ENCODE results near the gene GIMAP6.
"Not testable (repeated sequence)": the region's sequence is repeated elsewhere in the genome, so short reads cannot be mapped to it uniquely, and the experiment has no call there.

The GIMAP6 gene

GRCh38 chr7:150645259-150646020, 13.3 kb upstream of the GIMAP6 start:
- no peak for DNase-seq (ENCODE audit: low spot score)

DNA sequence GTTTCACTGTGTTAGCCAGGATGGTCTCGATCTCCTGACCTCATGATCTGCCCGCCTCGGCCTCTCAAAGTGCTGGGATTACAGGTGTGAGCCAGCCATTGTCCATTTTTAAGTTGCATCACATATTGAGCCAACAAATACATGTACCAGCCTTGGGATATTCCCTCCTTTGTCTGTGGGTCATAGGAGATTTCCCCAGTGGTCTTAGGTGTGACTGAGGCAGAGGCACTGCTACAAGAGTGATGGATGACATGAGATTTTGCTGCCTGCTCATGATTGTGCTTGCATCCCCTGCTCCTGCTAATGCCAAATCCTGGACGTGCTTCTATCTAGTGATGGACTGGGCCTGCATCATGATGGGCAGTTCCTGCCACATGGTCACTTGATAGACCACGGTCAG, 10.7 kb upstream of the GIMAP6 start:
- no peak for DNase-seq (ENCODE audit: low spot score)

DNA sequence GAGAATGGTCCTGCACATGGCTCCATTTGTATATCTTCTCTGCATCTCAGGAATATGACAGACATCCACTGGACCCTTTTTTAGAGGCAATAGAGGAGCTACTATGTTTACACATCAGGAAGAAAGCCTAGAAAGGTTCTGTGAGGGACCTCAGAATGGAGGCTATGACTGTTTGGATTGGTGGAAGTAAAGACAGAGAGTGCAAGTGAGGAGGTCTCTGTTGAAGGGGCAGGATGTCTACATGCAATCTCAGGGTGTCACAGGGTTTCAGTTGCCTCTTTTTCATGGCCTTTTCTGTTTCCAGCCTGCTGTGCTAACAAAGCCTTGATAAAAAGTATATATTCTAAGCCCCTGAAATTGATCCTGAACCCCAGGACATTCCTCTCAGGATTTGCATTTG, 9.7 kb upstream of the GIMAP6 start:
- DNase-seq (ENCODE audit: low spot score), result no peak

DNA sequence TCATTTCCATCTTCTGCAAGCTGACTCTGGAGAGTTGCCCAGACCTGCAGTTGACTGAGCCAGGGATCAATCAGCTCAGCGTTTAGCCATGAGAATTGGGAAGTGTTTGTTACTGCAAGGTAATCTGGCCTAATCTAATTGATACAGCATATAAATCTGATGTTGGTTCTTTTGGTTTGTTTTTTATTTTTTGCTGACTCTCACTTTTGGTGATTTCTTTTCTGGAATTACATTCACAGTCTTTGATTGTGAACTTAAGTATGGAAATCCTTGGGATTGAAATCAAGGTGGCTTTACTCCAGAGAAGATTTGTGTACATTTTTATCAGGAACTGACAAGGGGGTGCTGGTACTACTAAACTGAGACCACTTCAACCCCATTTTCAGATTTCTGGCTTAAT, 1.7 kb upstream of the GIMAP6 start:
- no peak for DNase-seq (ENCODE audit: low spot score)

DNA sequence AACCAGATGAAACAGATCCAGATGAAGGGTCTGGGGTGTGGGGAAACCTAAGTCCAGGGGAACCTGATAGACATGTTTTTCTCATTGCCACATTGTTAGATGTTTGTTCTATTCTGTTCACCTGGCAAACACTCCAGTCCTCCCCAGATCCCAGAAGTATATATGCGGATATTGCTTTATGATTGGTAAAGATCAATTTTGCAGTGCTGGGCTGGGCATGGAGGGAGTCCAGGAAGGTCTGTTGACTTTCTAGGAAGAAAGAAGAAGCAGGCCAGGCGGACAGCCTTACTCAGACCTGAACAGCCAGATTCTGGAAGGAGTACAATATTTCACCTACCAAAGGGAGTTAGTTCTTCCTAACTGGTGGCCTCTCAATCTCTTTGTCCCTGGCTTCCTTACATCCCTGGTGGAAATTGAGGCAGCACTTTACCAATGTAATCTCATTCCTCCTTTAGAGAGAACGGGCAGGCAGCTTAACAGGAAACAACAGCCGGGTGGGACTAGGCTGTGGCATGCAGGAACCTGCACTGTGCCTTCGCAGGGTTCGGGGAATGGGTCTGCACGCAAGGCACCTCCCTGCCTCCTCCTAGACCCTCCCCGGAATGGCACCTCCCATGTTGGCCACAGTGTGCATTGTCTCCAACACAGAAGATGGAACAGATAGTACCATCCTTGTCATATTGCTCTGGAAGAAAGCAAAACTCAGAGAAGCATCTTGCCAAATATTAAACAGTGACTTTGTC, 930 bp downstream of the GIMAP6 start:
- DNase-seq (ENCODE audit: low spot score), result no peak

GRCh38 chr7:150629347-150629746, 2.8 kb downstream of the GIMAP6 start:
- no peak for DNase-seq (ENCODE audit: low spot score)

DNA sequence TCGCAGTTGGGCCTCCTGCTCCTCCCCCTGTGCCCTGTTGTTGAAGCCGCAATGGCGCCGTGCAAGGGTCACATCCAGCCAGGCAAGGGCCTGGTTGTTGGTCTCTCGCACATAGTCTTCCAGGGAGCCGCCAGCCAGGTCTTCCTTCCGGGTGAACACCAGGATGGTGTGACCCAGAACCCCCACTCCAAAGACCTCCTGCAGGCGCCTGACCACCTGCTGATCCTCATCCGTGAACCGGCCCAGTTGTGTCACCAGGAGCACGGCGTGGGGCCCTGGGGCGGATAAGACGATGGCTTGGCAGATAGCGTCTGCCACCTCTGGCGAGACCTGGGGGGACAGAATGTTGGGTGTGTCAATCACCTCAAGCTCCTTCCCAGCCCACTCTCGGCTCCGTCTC, 4.2 kb downstream of the GIMAP6 start:
- DNase-seq (ENCODE audit: low spot score), result no peak

DNA sequence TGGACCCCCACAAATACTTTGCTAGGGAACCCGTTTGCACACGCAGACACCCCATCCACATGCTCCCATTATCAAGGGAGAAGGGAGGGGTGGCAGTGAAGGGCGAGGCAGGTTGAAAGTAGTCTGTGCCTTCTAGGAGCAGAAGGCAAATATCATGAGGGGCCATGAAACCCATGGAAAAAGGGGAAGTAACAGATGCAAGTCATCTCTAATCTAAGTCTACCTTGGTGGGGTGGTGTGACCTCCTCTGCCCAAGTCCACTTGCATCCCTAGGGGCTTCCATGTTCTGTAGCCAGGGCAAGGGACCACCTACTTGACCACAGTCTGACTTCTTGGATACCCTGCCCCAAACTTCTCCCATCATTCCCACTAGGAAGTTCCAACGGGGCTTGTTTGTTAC, 5.5 kb downstream of the GIMAP6 start:
- DNase-seq (ENCODE audit: low spot score), result no peak

DNA sequence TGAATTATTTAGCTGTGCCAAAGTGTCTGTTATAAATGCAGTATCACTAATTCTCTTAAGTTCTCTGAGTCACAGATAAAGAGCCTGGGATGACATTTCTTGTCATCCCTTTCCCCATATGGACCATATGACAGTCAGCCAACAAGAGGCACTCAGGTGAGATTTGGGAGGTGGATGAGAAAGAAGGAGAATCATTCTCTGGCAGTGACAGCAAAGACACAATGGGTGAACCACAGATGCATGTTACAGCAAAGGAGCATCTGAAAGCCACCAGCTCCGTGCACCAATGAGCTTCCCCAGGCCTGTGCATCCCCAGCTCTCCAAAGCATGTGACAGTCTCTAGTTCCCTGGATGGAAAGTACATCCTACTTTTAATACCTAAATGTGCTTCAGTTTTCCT, 10.8 kb downstream of the GIMAP6 start:
- DNase-seq (ENCODE audit: low spot score), result no peak

- DNase-seq (ENCODE audit: low spot score), result no peak
Measured at GRCh38 chr7:150620617-150621371, 11.4 kb downstream of the GIMAP6 start.

DNA sequence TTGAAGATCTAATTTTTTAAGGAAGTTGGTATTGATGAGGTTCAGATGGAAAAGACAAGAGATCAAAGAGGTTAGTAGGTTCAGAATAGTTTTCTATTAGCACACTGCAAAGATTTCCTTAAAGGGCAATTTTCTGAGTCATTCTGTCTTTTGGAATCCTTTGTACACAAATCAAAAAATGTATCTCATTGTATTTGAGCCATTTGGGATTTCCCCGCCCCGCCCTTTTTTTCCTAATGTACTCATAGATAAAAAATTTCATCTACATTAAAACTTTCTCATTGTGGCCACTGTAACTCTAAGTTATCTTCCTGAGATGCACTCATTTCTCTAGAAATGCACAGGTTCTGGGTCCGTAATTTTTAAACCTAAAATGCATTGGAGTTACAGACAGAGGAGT, 12.1 kb downstream of the GIMAP6 start:
- no peak for DNase-seq (ENCODE audit: low spot score)

DNA sequence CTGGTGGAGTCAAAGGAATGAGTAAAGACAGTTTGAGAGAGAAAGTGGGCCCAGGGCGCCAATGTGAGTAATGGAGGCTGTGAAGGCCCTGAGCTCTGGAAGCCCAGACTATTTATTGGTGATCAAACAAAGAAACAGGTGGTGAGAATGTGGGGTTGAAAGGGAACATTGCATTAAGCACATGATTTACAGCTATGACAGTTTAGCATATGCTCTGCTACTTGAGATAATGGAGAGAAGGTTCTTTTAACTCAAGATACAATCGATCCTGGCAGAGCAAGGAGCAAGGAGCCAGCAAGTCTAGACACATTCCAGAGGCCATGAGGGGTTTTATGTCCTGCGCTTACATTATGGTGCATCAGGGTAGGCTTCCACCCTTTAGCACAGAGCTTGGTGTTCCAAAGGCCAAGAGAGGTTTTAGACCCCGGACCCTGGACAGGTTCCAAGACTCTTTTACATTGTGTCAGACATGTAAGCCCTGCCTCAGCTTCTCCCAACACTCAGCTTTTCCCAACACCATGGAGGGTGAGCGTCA, 16.9 kb downstream of the GIMAP6 start:
- DNase-seq (ENCODE audit: low spot score), result not testable (repeated sequence)

- DNase-seq (ENCODE audit: low spot score), result not testable (repeated sequence)
Measured at GRCh38 chr7:150614426-150614825, 17.8 kb downstream of the GIMAP6 start.

DNA sequence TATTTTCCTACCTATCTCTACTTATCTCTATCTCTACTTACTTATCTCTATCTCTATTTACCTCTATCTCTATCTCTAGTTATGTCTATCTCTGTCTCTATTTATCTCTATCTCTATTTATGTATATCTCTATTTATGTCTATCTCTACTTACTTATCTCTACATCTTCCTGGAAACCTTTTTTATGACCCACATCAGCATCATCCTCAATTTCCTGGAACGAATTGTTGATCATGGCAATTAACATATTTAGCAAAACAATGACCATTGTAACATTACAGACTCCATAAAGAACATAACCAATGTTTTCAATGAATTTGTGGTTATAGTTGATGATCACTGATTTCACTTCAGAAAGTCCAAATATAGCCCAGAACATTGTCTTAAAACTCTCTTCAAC, 18.3 kb downstream of the GIMAP6 start:
- no peak for DNase-seq (ENCODE audit: low spot score)

DNA sequence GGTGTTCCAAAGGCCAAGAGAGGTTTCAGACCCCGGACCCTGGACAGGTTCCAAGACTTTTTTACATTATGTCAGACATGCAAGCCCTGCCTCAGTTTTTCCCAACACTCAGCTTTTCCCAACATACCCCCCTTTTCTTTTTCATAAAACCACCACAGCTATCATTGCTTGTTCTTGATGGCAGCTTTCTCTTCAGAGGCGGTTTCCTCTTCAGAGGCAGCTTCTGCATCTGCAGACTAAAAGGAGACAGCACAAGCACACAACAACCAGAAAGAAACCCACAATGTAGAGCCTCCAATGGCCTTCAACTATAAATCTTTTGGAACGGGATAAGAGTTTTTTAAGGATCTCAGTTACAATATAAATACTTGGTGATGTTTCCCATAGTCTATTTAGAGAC, 19.3 kb downstream of the GIMAP6 start:
- DNase-seq (ENCODE audit: low spot score), result no peak

DNA sequence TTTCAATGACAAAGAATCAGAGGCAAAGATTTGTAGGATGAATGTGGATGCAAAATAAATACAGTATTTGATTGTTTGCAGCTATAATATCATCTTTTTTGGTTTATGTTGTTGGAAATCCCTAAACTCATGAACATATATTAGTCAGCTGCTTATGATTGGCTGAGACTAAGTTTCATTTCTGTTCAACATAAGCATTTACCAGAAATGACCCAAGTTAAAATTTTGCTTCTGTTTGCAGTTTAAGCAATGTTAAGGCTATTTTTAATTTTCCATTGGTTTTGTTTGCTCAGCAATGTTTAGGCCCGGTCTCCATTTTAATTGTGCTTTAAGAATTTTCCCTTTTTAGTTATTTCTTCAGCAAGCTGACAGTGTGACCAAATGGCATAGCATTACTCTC, 22.0 kb downstream of the GIMAP6 start:
- DNase-seq (ENCODE audit: low spot score), result no peak

GRCh38 chr7:150603600-150603999, 28.6 kb downstream of the GIMAP6 start:
- not testable (repeated sequence) for DNase-seq (ENCODE audit: low spot score)

GRCh38 chr7:150595361-150595760, 36.8 kb downstream of the GIMAP6 start:
- DNase-seq (ENCODE audit: low spot score), result no peak

DNA sequence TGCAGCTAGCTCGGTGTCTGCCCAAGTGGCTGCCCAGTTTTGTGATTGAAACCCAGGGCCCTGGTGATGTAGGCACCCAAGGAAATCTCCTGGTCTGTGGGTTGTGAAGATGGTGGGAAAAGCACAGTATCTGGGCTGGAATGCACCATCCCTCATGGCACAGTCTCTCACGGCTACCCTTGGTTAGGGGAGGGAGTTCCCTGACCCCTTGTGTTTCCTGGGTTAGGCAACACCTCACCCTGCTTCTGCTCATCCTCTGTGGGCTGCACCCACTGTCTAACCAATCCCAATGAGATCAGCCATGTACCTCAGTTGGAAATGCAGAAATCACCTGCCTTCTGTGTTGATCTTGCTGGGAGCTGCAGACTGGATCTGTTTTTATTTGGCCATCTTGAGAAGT, 37.4 kb downstream of the GIMAP6 start:
- DNase-seq (ENCODE audit: low spot score), result no peak

GRCh38 chr7:150587551-150587950, 44.6 kb downstream of the GIMAP6 start:
- no peak for DNase-seq (ENCODE audit: low spot score)

DNA sequence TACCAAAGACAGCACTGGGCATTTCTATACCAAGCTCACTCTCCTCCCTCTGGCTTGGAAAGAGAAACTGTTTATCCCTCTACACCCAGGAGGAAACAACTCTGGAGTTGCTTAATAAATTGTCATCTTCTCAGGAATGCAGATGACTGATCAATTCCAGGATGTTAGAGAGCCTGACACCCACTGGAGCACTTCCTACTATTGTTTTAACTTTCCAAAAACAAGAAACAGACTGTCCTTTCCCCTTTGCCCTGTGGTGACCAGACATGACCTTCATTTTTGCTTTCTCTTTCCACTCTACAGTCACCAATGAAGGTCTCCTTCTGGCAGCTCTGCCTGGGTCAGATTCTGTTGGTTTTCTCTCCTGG, 45.4 kb downstream of the GIMAP6 start:
- DNase-seq (ENCODE audit: low spot score), result no peak

GRCh38 chr7:150586068-150586784, 46.0 kb downstream of the GIMAP6 start:
- DNase-seq (ENCODE audit: low spot score), result peak; percentile 48

Data from pons (tissue), 1 donor.